ENCODE results near the gene LHX3. TPM values are rescaled to one million over a fixed set of nuclear protein-coding genes. Genes with fewer than 3 reads are reported as not detected.

LHX3 gene
- total and polyA plus RNA-seq, 2 of the 8 experiments (the other 6 are each of a cell fraction or from before 2014, with no cell fraction given) = 0.02 TPM; not detected in 1

DNA sequence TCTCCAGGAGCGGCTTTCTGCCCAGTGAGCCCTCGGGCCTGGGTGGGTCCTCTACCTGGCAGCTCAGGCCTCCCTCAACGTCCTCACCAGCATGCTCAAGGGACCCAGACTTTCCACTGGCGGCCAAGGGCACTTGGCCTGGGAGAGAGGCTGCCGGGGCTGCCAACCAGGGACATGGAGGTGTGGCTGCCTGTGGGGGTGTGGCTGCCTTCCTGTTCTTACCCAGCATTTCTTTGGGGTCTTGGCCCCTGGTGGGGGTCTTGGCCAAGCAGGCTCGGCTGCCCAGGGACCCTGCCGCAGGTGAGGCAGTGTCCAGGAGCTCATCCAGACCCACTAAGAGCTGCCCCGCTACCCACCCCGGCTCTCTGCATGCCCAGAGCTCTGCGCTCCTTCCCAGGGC is 47.9 kb upstream of the LHX3 start:
- no peak overlapping the region for H3K14ac ChIP-seq (ENCODE audit: insufficient read length)
- no peak overlapping the region for H3K23ac ChIP-seq (ENCODE audit: insufficient read length)
- H4K5ac ChIP-seq (ENCODE audit: insufficient read length, low read depth, low read length) = no peak overlapping the region
- CTCF ChIA-PET (ENCODE audit: partially characterized antibody) = interaction anchor here (0.6 to 1.2 kb wide), 4 partner anchors 13 to 169 kb away, joined by 3 to 5 read pairs (median 4); no protein-coding TSS in a partner anchor
- WGBS, 2 experiments (ENCODE audit: extremely low coverage in 1 of 2, insufficient coverage in 1 of 2, insufficient read length in 1 of 2, insufficient replicate concordance in 2 of 2, low coverage in 1 of 2, low lambda C conversion rate in 2 of 2, missing lambda C conversion rate in 1 of 2) = 83% methylated on average over 7 of the region's 10 CpGs; no CpG with 5 or more reads in 1 of the 2 experiments
- no peaks in the 10 kb centered on the region for H3K23me2 ChIP-seq (ENCODE audit: low read depth, low read length)
- H3K18ac ChIP-seq (ENCODE audit: extremely low read depth, low read length) = no peak overlapping the region
- H2AK5ac ChIP-seq (ENCODE audit: low read depth, low read length) = no peak overlapping the region
- H3K4me1 ChIP-seq (replicated peaks in 1 of 4; ENCODE audit: control insufficient read depth in 3 of 4, insufficient read depth in 4 of 4, low read length in 3 of 4) = peaks cover 0 to 4% (median 2%) of the 10 kb centered on the region in 4 experiments; a peak in 3 of 7 replicates
- no peaks in the 10 kb centered on the region for H3K36me3 ChIP-seq (ENCODE audit: control insufficient read depth in 2 of 4, insufficient read depth in 4 of 4, low read length in 3 of 4)
- H3K79me1 ChIP-seq (ENCODE audit: low read depth, low read length) = no peaks in the 10 kb centered on the region
- no peaks in the 10 kb centered on the region for H3K27me3 ChIP-seq (replicated peaks in 1 of 4; ENCODE audit: control insufficient read depth in 3 of 4, extremely low read depth in 1 of 4, insufficient read depth in 3 of 4, low read length in 3 of 4)
- FAIRE-seq (no peak), DNase-seq (ENCODE audit: low read depth in 1 of 2, low spot score in 2 of 2) (no peak)
- no peaks in the 10 kb centered on the region for H4K20me1 ChIP-seq (replicated peaks in 1 of 2; ENCODE audit: control insufficient read depth in 1 of 2, insufficient read depth in 2 of 2, low read length in 2 of 2)
- POLR2A ChIA-PET (ENCODE audit: partially characterized antibody) = interaction anchor here (1.0 to 1.6 kb wide), 2 partner anchors 8 to 36 kb away, joined by 3 to 4 read pairs; no protein-coding TSS in a partner anchor
- no peaks in the 10 kb centered on the region for H3K9me3 ChIP-seq (ENCODE audit: insufficient read depth in 2 of 2, low read depth in 1 of 2, low read length in 1 of 2)
- no peak overlapping the region for H2BK120ac ChIP-seq (replicated peaks; ENCODE audit: low read depth, low read length)
- H4K91ac ChIP-seq (replicated peaks; ENCODE audit: insufficient read length, low read length) = no peak overlapping the region
- H2AFZ ChIP-seq (ENCODE audit: low read length) = no peak overlapping the region
- no peak overlapping the region; the same call in 1 of the 2 replicates for H4K8ac ChIP-seq (ENCODE audit: extremely low read depth, insufficient read depth, low read length)
- TF ChIP-seq RBBP5 (IDR thresholded peaks at IDR 0.05; ENCODE audit: borderline replicate concordance, low read depth, low read length) (no peak), JUND (IDR thresholded peaks at IDR 0.05; ENCODE audit: low read length) (no peak), SIRT6 (IDR thresholded peaks at IDR 0.05; ENCODE audit: low read length) (no peak), NANOG (IDR thresholded peaks at IDR 0.05; ENCODE audit: insufficient read depth, low read depth, low read length, poor library complexity, severe bottlenecking) (no peak), MAFK (IDR thresholded peaks at IDR 0.05; ENCODE audit: low read depth, low read length) (no peak), POLR2A (IDR thresholded peaks at IDR 0.05; ENCODE audit: control extremely low read depth in 1 of 2, low read depth in 2 of 2, low read length in 2 of 2) (no peak), CREB1 (IDR thresholded peaks at IDR 0.05) (no peak), BCL11A (IDR thresholded peaks at IDR 0.05; ENCODE audit: low read depth in 2 of 2, low read length in 2 of 2) (no peak), SRF (IDR thresholded peaks at IDR 0.05; ENCODE audit: low read depth, low read length) (no peak), RAD21 (IDR thresholded peaks at IDR 0.05 in 1 of 2, conservative IDR thresholded peaks at IDR 0.05 in 1 of 2; ENCODE audit: low read depth in 2 of 2, low read length in 2 of 2) (no peak), PHF8 (conservative IDR thresholded peaks at IDR 0.05; ENCODE audit: low read depth, low read length) (no peak), GABPA (IDR thresholded peaks at IDR 0.05; ENCODE audit: borderline replicate concordance, insufficient read depth, low read length) (no peak), TEAD4 (IDR thresholded peaks at IDR 0.05; ENCODE audit: low read depth, low read length) (no peak), POU5F1 (IDR thresholded peaks at IDR 0.05; ENCODE audit: low read depth, low read length) (no peak)
- no peak overlapping the region for H3K4ac ChIP-seq (replicated peaks; ENCODE audit: insufficient read length, low read depth, low read length)
- no peak overlapping the region for H2BK15ac ChIP-seq (ENCODE audit: low read length)
- no peak overlapping the region for H3K9ac ChIP-seq (replicated peaks in 1 of 4; ENCODE audit: extremely low read depth in 1 of 4, low read depth in 3 of 4, low read length in 3 of 4)
- no peak overlapping the region for H3K4me3 ChIP-seq (ENCODE audit: extremely low read depth in 1 of 4, insufficient read depth in 2 of 4, low read depth in 3 of 4, low read length in 4 of 4)
- no peaks in the 10 kb centered on the region for H3K79me2 ChIP-seq (ENCODE audit: control insufficient read depth in 1 of 2, insufficient read depth in 2 of 2, low read length in 2 of 2)
- H2BK12ac ChIP-seq (ENCODE audit: low read depth, low read length) = no peak overlapping the region
- no peak overlapping the region for H2BK20ac ChIP-seq (ENCODE audit: low read length)
- no peak overlapping the region for H3K4me2 ChIP-seq (ENCODE audit: insufficient read depth in 1 of 2, low read depth in 2 of 2, low read length in 2 of 2)
- no peak overlapping the region for H3K56ac ChIP-seq (replicated peaks; ENCODE audit: insufficient read length, low read depth, low read length)
- H2BK5ac ChIP-seq (ENCODE audit: low read depth, low read length) = no peak overlapping the region
- no peak overlapping the region for H3K27ac ChIP-seq (ENCODE audit: low read depth, low read length)

All from H1 (cell line).